ENCODE data around the gene CLASRP. TPM values are rescaled to one million over a fixed set of nuclear protein-coding genes. Genes with fewer than 3 reads are reported as not detected.

The CLASRP gene
- total RNA-seq, 1 experiment from 2014 or later: 79.9 TPM

DNA sequence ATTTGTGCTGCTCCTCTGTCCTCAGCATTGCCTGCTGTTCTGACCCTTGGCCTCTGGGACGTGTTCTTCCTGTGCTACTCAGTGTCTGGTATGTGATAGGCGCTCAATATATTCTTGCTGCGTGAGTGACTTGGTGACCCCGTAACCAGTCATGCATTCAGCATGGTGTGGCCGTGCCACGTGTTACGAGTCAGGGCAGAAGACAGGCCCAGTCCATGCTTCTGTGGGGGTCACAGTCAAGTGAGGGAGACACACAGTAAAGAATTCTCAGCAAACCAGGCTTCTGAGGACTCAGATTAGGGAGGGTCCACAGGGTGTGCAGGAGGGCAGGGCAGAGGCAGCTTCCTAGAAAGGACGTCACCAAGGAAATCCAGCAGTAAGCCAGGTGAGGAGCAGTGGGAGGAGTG is 62.0 kb downstream of the CLASRP start (continued):
- TF ChIP-seq ELF1 (IDR thresholded peaks at IDR 0.05; ENCODE audit: borderline replicate concordance, low read depth): no peak

DNA sequence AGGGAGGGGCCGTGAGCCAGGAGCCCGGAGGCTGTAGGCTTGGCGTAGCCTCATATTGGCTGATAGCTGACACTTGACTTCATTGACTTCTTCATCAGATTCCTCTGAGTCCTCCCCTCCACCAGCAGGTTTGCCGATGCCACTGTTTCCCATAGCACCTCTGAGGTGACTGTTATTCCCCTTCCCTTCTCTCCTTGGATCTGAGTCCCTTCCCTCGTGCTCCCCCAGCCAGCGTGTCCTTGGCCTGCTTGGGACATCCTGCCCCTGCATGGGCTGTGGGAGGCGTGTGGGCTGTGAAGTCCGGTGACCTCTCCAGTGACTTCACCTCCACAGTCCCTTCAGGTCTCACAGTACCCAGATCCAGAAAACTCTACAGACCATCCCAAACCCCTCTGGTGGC is 63.0 kb downstream of the CLASRP start:
- Histone ChIP-seq H3K9me3 (ENCODE audit: control insufficient read depth in 1 of 2, insufficient read depth in 1 of 2, low read depth in 1 of 2, low read length in 2 of 2) (no peaks in the 10 kb centered on the region), H2AFZ (ENCODE audit: low read depth, low read length, poor library complexity, severe bottlenecking) (no peak overlapping the region), H3K27me3 (ENCODE audit: insufficient read depth, low read length) (no peaks in the 10 kb centered on the region), H4K20me1 (ENCODE audit: insufficient read depth) (no peaks in the 10 kb centered on the region; the same call in 1 of the 2 replicates), H3K27ac (ENCODE audit: low read depth, low read length) (no peak overlapping the region), H3K4me1 (ENCODE audit: control insufficient read depth in 1 of 2, insufficient read depth in 2 of 2, low read length in 2 of 2) (peaks cover 3 to 18% of the 10 kb centered on the region in 2 experiments; a peak in 3 of 4 replicates), H3K4me2 (ENCODE audit: low read length) (no peak overlapping the region), H3K36me3 (ENCODE audit: control insufficient read depth in 1 of 2, insufficient read depth in 2 of 2, low read length in 2 of 2) (no peaks in the 10 kb centered on the region), H3K79me2 (ENCODE audit: insufficient read depth, low read length) (peaks cover 91% of the 10 kb centered on the region), H3K4me3 (replicated peaks in 1 of 2; ENCODE audit: low read depth in 1 of 2, low read length in 2 of 2) (no peak overlapping the region), H3K9me2 (ENCODE audit: insufficient read depth) (no peaks in the 10 kb centered on the region), H3K9ac (ENCODE audit: low read length) (no peak overlapping the region)
- intact Hi-C loops (cut with micrococcal nuclease): no loop called here
- CTCF ChIA-PET: no interaction called here
- TF ChIP-seq, protein P1, sequence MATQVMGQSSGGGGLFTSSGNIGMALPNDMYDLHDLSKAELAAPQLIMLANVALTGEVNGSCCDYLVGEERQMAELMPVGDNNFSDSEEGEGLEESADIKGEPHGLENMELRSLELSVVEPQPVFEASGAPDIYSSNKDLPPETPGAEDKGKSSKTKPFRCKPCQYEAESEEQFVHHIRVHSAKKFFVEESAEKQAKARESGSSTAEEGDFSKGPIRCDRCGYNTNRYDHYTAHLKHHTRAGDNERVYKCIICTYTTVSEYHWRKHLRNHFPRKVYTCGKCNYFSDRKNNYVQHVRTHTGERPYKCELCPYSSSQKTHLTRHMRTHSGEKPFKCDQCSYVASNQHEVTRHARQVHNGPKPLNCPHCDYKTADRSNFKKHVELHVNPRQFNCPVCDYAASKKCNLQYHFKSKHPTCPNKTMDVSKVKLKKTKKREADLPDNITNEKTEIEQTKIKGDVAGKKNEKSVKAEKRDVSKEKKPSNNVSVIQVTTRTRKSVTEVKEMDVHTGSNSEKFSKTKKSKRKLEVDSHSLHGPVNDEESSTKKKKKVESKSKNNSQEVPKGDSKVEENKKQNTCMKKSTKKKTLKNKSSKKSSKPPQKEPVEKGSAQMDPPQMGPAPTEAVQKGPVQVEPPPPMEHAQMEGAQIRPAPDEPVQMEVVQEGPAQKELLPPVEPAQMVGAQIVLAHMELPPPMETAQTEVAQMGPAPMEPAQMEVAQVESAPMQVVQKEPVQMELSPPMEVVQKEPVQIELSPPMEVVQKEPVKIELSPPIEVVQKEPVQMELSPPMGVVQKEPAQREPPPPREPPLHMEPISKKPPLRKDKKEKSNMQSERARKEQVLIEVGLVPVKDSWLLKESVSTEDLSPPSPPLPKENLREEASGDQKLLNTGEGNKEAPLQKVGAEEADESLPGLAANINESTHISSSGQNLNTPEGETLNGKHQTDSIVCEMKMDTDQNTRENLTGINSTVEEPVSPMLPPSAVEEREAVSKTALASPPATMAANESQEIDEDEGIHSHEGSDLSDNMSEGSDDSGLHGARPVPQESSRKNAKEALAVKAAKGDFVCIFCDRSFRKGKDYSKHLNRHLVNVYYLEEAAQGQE (IDR thresholded peaks at IDR 0.05; ENCODE audit: low read depth): no peak
- TF ChIP-seq ZNF274 (IDR thresholded peaks at IDR 0.05; ENCODE audit: low read depth, low read length) (no peak), SIN3A (IDR thresholded peaks at IDR 0.05; ENCODE audit: low read depth) (no peak), TCF7L2 (IDR thresholded peaks at IDR 0.05; ENCODE audit: borderline replicate concordance, extremely low read depth, insufficient read depth, insufficient read length) (no peak)
- TF ChIP-seq, protein P2, sequence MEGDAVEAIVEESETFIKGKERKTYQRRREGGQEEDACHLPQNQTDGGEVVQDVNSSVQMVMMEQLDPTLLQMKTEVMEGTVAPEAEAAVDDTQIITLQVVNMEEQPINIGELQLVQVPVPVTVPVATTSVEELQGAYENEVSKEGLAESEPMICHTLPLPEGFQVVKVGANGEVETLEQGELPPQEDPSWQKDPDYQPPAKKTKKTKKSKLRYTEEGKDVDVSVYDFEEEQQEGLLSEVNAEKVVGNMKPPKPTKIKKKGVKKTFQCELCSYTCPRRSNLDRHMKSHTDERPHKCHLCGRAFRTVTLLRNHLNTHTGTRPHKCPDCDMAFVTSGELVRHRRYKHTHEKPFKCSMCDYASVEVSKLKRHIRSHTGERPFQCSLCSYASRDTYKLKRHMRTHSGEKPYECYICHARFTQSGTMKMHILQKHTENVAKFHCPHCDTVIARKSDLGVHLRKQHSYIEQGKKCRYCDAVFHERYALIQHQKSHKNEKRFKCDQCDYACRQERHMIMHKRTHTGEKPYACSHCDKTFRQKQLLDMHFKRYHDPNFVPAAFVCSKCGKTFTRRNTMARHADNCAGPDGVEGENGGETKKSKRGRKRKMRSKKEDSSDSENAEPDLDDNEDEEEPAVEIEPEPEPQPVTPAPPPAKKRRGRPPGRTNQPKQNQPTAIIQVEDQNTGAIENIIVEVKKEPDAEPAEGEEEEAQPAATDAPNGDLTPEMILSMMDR (IDR thresholded peaks at IDR 0.05 in 2 of 3, conservative IDR thresholded peaks at IDR 0.05 in 1 of 3; ENCODE audit: borderline replicate concordance in 1 of 3, insufficient read depth in 1 of 3, low read depth in 2 of 3, low read length in 2 of 3): no peak
- TF ChIP-seq, protein P3, sequence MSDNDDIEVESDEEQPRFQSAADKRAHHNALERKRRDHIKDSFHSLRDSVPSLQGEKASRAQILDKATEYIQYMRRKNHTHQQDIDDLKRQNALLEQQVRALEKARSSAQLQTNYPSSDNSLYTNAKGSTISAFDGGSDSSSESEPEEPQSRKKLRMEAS (IDR thresholded peaks at IDR 0.05): no peak
- DNase-seq (ENCODE audit: low read depth, low spot score) (no peak), ATAC-seq (no peak)
- POLR2A ChIA-PET: interaction anchor here (1.0 kb wide), 1 partner anchor 10 kb away, joined by 3 read pairs; no protein-coding TSS in a partner anchor
- RAD21 ChIA-PET (ENCODE audit: low non-redundant PET in 1 of 2, low total read pairs in 2 of 2, uncharacterized antibody in 2 of 2, unreplicated experiment in 2 of 2): no interaction called here
- BruUV-seq (replicated peaks): no TSS peak

Measured in HCT116 (cell line).